ENCODE measurements around the gene MPZL3. TPM values are rescaled to one million over a fixed set of nuclear protein-coding genes. Genes with fewer than 3 reads are reported as not detected.

The MPZL3 gene
- total RNA-seq, 1 donor from 2014 or later: 26.1 TPM

- DNase-seq: no peak
These were observed 19.5 kb downstream of the MPZL3 start for GRCh38 chr11:118232659-118233058.

- DNase-seq: no peak
These were observed 20.7 kb downstream of the MPZL3 start for GRCh38 chr11:118231461-118231860.

GRCh38 chr11:118230088-118230487 is 22.1 kb downstream of the MPZL3 start:
- DNase-seq: no peak

GRCh38 chr11:118229274-118229847 is 22.8 kb downstream of the MPZL3 start:
- DNase-seq: no peak

GRCh38 chr11:118227865-118228785 is 24.0 kb downstream of the MPZL3 start:
- DNase-seq: no peak

- no peak for DNase-seq
These were observed 25.4 kb downstream of the MPZL3 start for GRCh38 chr11:118226781-118227180.

GRCh38 chr11:118226296-118226695 is 25.9 kb downstream of the MPZL3 start:
- no peak for DNase-seq

GRCh38 chr11:118224511-118225188 is 27.5 kb downstream of the MPZL3 start, which contains the start of gene JAML:
TSS of gene JAML (minus strand) at chr11:118225011. CDS start at chr11:118214866, 10,145 bp downstream.
- no peak for DNase-seq

- DNase-seq: no peak
These were observed 28.2 kb downstream of the MPZL3 start for GRCh38 chr11:118223992-118224391.

GRCh38 chr11:118223570-118223969 is 28.6 kb downstream of the MPZL3 start:
- DNase-seq: no peak

- no peak for DNase-seq
These were observed 29.7 kb downstream of the MPZL3 start for GRCh38 chr11:118222437-118222836.

GRCh38 chr11:118221419-118221818 is 30.7 kb downstream of the MPZL3 start:
- no peak for DNase-seq

GRCh38 chr11:118219732-118220131 is 32.4 kb downstream of the MPZL3 start:
- no peak for DNase-seq

GRCh38 chr11:118219244-118219643 is 32.9 kb downstream of the MPZL3 start:
- DNase-seq: no peak

- DNase-seq: no peak
These were observed 34.6 kb downstream of the MPZL3 start for GRCh38 chr11:118217575-118217974.

- DNase-seq: no peak
These were observed 35.3 kb downstream of the MPZL3 start for GRCh38 chr11:118216621-118217481.

- DNase-seq: no peak
These were observed 36.4 kb downstream of the MPZL3 start for GRCh38 chr11:118215765-118216164.

GRCh38 chr11:118215262-118215661 is 36.9 kb downstream of the MPZL3 start:
- no peak for DNase-seq

- no peak for DNase-seq
These were observed 37.8 kb downstream of the MPZL3 start for GRCh38 chr11:118214210-118214914.

- no peak for DNase-seq
These were observed 38.4 kb downstream of the MPZL3 start for GRCh38 chr11:118213781-118214180.

GRCh38 chr11:118213201-118213600 is 39.0 kb downstream of the MPZL3 start:
- DNase-seq: no peak
